NB4 (cell line): ENCODE measurements around the gene PTGDS.

ENCODE experiments used
- CTCF ChIP-seq: IDR thresholded peaks from one replicate; pipeline ENCODE4 v1.5.1; 2012; ENCODE audit warnings: low read depth, low read length
- MAX ChIP-seq: IDR thresholded peaks from 2 replicates; pipeline ENCODE4 v1.6.1; 2011; ENCODE audit warnings: low read depth, low read length
- POLR2A ChIP-seq: IDR thresholded peaks from 2 replicates; pipeline ENCODE4 v1.6.1; 2011; ENCODE audit warnings: mild to moderate bottlenecking; ENCODE audit not compliant: insufficient read length; ENCODE audit errors: extremely low read depth

GRCh38 chr9:136972743-136973142 lies 4.6 kb upstream of the PTGDS start:
- no peak for TF ChIP-seq CTCF
- TF ChIP-seq POLR2A: no peak
- TF ChIP-seq MAX: no peak
